Measurements from ENCODE around the gene RBMS3. TPM values are rescaled to one million over a fixed set of nuclear protein-coding genes. Genes with fewer than 3 reads are reported as not detected.
A peak's percentile ranks its signal among the peaks of the same experiment; 100 is the strongest.

The RBMS3 gene
- total RNA-seq, 1 experiment from 2014 or later: 7.4 TPM

GRCh38 chr3:29690686-29691353 is 409.9 kb downstream of the RBMS3 start:
- BruUV-seq (replicated peaks): no TSS peak
- peaks cover 25% of the 10 kb centered on the region for H3K4me1 Mint-ChIP-seq (ENCODE audit: low read depth, unreplicated experiment)
- H3K9me3 Mint-ChIP-seq (ENCODE audit: unreplicated experiment): no peaks in the 10 kb centered on the region
- Histone ChIP-seq H3K36me3 (ENCODE audit: control insufficient read depth, insufficient read depth, low read length) (no peaks in the 10 kb centered on the region), H3K9me3 (0 out of 2 replicates have a peak, but pooled peaks cover 5% of the 10 kb centered on the region), H3K4me1 (peaks cover 72% of the 10 kb centered on the region), H3K4me3 (ENCODE audit: low read depth, low read length) (no peak overlapping the region), H3K27me3 (replicated peaks; ENCODE audit: control insufficient read depth, insufficient read depth, low read length) (no peaks in the 10 kb centered on the region)
- ChIA-PET CTCF (no interaction called here), POLR2A (no interaction called here)
- DNase-seq: no peak
- no peak for TF ChIP-seq CTCF (IDR thresholded peaks at IDR 0.05; ENCODE audit: insufficient read depth in 1 of 2, low read depth in 1 of 2, low read length in 1 of 2, severe bottlenecking in 1 of 2, unreplicated experiment in 1 of 2)
- no peaks in the 10 kb centered on the region for H3K36me3 Mint-ChIP-seq (ENCODE audit: insufficient read depth, unreplicated experiment)
- H3K27ac Mint-ChIP-seq (ENCODE audit: unreplicated experiment): no peak overlapping the region
- intact Hi-C loops (cut with micrococcal nuclease; ENCODE audit: unreplicated experiment): loop anchor here (5.0 kb wide), 1 partner anchor 71 kb away; no protein-coding TSS in a partner anchor
- H3K4me3 Mint-ChIP-seq (ENCODE audit: unreplicated experiment): no peak overlapping the region
- no peaks in the 10 kb centered on the region for H3K27me3 Mint-ChIP-seq (ENCODE audit: insufficient read depth, unreplicated experiment)

GRCh38 chr3:29693863-29694262 is 413.0 kb downstream of the RBMS3 start:
- H3K4me3 ChIP-seq (ENCODE audit: low read depth, low read length): no peak overlapping the region
- H3K27me3 ChIP-seq (replicated peaks; ENCODE audit: control insufficient read depth, insufficient read depth, low read length): no peaks in the 10 kb centered on the region
- intact Hi-C loops (cut with micrococcal nuclease; ENCODE audit: unreplicated experiment): loop anchor here (1.0 to 5.0 kb wide), 2 partner anchors 11 to 68 kb away; no protein-coding TSS in a partner anchor
- no peak overlapping the region for H3K4me3 Mint-ChIP-seq (ENCODE audit: unreplicated experiment)
- TF ChIP-seq CTCF (IDR thresholded peaks at IDR 0.05; ENCODE audit: insufficient read depth in 1 of 2, low read depth in 1 of 2, low read length in 1 of 2, severe bottlenecking in 1 of 2, unreplicated experiment in 1 of 2): no peak
- no peaks in the 10 kb centered on the region for H3K27me3 Mint-ChIP-seq (ENCODE audit: insufficient read depth, unreplicated experiment)
- peaks cover 54% of the 10 kb centered on the region for H3K4me1 ChIP-seq
- CTCF ChIA-PET: no interaction called here
- no peaks in the 10 kb centered on the region for H3K36me3 ChIP-seq (ENCODE audit: control insufficient read depth, insufficient read depth, low read length)
- BruUV-seq (replicated peaks): no TSS peak
- H3K27ac Mint-ChIP-seq (ENCODE audit: unreplicated experiment): peak overlapping the region; percentile 90
- peaks cover 20% of the 10 kb centered on the region for H3K4me1 Mint-ChIP-seq (ENCODE audit: low read depth, unreplicated experiment)
- H3K9me3 Mint-ChIP-seq (ENCODE audit: unreplicated experiment): no peaks in the 10 kb centered on the region
- no peaks in the 10 kb centered on the region for H3K36me3 Mint-ChIP-seq (ENCODE audit: insufficient read depth, unreplicated experiment)
- peak; percentile 62 to 80 for DNase-seq
- POLR2A ChIA-PET: no interaction called here
- H3K9me3 ChIP-seq: 0 out of 2 replicates have a peak, but pooled peaks cover 5% of the 10 kb centered on the region

- ChIA-PET CTCF (no interaction called here), POLR2A (no interaction called here)
- BruUV-seq (replicated peaks): no TSS peak
- Mint-ChIP-seq H3K4me1 (ENCODE audit: low read depth, unreplicated experiment) (peaks cover 20% of the 10 kb centered on the region), H3K4me3 (ENCODE audit: unreplicated experiment) (no peak overlapping the region), H3K27ac (ENCODE audit: unreplicated experiment) (peak overlapping the region; percentile 90), H3K36me3 (ENCODE audit: insufficient read depth, unreplicated experiment) (no peaks in the 10 kb centered on the region), H3K9me3 (ENCODE audit: unreplicated experiment) (no peaks in the 10 kb centered on the region), H3K27me3 (ENCODE audit: insufficient read depth, unreplicated experiment) (no peaks in the 10 kb centered on the region)
- Histone ChIP-seq H3K9me3 (0 out of 2 replicates have a peak, but pooled peaks cover 5% of the 10 kb centered on the region), H3K4me3 (ENCODE audit: low read depth, low read length) (no peak overlapping the region), H3K36me3 (ENCODE audit: control insufficient read depth, insufficient read depth, low read length) (no peaks in the 10 kb centered on the region), H3K4me1 (peaks cover 54% of the 10 kb centered on the region), H3K27me3 (replicated peaks; ENCODE audit: control insufficient read depth, insufficient read depth, low read length) (no peaks in the 10 kb centered on the region)
- TF ChIP-seq CTCF (IDR thresholded peaks at IDR 0.05; ENCODE audit: insufficient read depth in 1 of 2, low read depth in 1 of 2, low read length in 1 of 2, severe bottlenecking in 1 of 2, unreplicated experiment in 1 of 2): no peak
- no peak for DNase-seq
- intact Hi-C loops (cut with micrococcal nuclease; ENCODE audit: unreplicated experiment): loop anchor here (1.0 to 5.0 kb wide), 2 partner anchors 11 to 68 kb away; no protein-coding TSS in a partner anchor
Observed at GRCh38 chr3:29694331-29694730, 413.5 kb downstream of the RBMS3 start.

Data from Caco-2 (cell line).